Liver (tissue), 9 donors: ENCODE data around the gene TBRG4. TPM values are rescaled to one million over a fixed set of nuclear protein-coding genes. Genes with fewer than 3 reads are reported as not detected.

Experiments used
- DNase-seq: peaks from one replicate; pipeline ENCODE4 v3.0.0-alpha.2; 2017; ENCODE audit warnings: low spot score
- H3K27ac ChIP-seq, 2 donors: one replicate each; pipeline ENCODE4 v1.7.0; 2013; ENCODE audit warnings: inconsistent platforms in 2 of 2, low read length in 2 of 2, control low read depth in 1 of 2, low read depth in 1 of 2, mild to moderate bottlenecking in 1 of 2
- H3K27me3 ChIP-seq, 4 donors: one replicate each; pipeline versions ENCODE4 v1.6.1 to v1.7.0; 2013; ENCODE audit warnings: low read length in 3 of 4, inconsistent platforms in 1 of 4, mild to moderate bottlenecking in 1 of 4, moderate library complexity in 1 of 4; ENCODE audit not compliant: control insufficient read depth in 4 of 4, insufficient read depth in 4 of 4
- H3K36me3 ChIP-seq, 4 donors: one replicate each; pipeline versions ENCODE4 v1.6.1 to v1.7.0; 2013; ENCODE audit warnings: low read length in 3 of 4, mild to moderate bottlenecking in 3 of 4, low read depth in 1 of 4, moderate library complexity in 1 of 4; ENCODE audit not compliant: control insufficient read depth in 4 of 4, insufficient read depth in 3 of 4
- H3K4me1 ChIP-seq, 4 donors: one replicate each; pipeline versions ENCODE4 v1.6.1 to v1.7.0; 2013; ENCODE audit warnings: low read length in 3 of 4, mild to moderate bottlenecking in 3 of 4, moderate library complexity in 1 of 4; ENCODE audit not compliant: control insufficient read depth in 4 of 4, insufficient read depth in 4 of 4
- H3K4me3 ChIP-seq, 3 donors: one replicate each; pipeline versions ENCODE4 v1.6.1 to v1.7.0; 2013; ENCODE audit warnings: low read length in 3 of 3, control low read depth in 1 of 3, low read depth in 1 of 3, mild to moderate bottlenecking in 1 of 3
- H3K9ac ChIP-seq, 2 donors: one replicate each; pipeline ENCODE4 v1.7.0; 2013; ENCODE audit warnings: low read length in 2 of 2, mild to moderate bottlenecking in 2 of 2, moderate library complexity in 2 of 2, control low read depth in 1 of 2, low read depth in 1 of 2
- H3K9me3 ChIP-seq, 4 donors: one replicate each; pipeline versions ENCODE4 v1.6.1 to v1.7.0; 2013; ENCODE audit warnings: low read length in 3 of 4; ENCODE audit not compliant: control insufficient read depth in 4 of 4
- ATF3 ChIP-seq: IDR thresholded peaks from 2 replicates; pipeline ENCODE4 v1.6.1; 2016; ENCODE audit warnings: antibody characterized with exemption
- EGR1 ChIP-seq, 2 donors: IDR thresholded peaks; 2 replicates each; pipeline ENCODE4 v1.6.1; 2016 to 2018; ENCODE audit warnings: antibody characterized with exemption in 2 of 2, low read depth in 2 of 2
- FOXA1 ChIP-seq: IDR thresholded peaks from 2 replicates; pipeline ENCODE4 v1.6.1; 2016; ENCODE audit warnings: antibody characterized with exemption
- FOXA2 ChIP-seq: IDR thresholded peaks from 2 replicates; pipeline ENCODE4 v1.6.1; 2016; ENCODE audit warnings: antibody characterized with exemption
- GABPA ChIP-seq, 2 donors: IDR thresholded peaks in 1 of 2; conservative IDR thresholded peaks in 1 of 2; 2 replicates each; pipeline ENCODE4 v1.6.1; 2016; ENCODE audit warnings: antibody characterized with exemption in 2 of 2, mild to moderate bottlenecking in 1 of 2, moderate library complexity in 1 of 2
- HNF4A ChIP-seq, 2 donors: conservative IDR thresholded peaks; 2 replicates each; pipeline ENCODE4 v1.6.1; 2016; ENCODE audit warnings: antibody characterized with exemption in 2 of 2, mild to moderate bottlenecking in 2 of 2
- HNF4G ChIP-seq: IDR thresholded peaks from 2 replicates; pipeline ENCODE4 v1.6.1; 2016; ENCODE audit warnings: antibody characterized with exemption
- JUND ChIP-seq, 2 donors: IDR thresholded peaks; 2 replicates each; pipeline ENCODE4 v1.6.1; 2016; ENCODE audit warnings: antibody characterized with exemption in 2 of 2
- NR2F2 ChIP-seq: IDR thresholded peaks from 2 replicates; pipeline ENCODE4 v1.6.1; 2016; ENCODE audit warnings: antibody characterized with exemption
- RAD21 ChIP-seq, 2 donors: IDR thresholded peaks; 2 replicates each; pipeline ENCODE4 v1.6.1; 2016; ENCODE audit warnings: antibody characterized with exemption in 2 of 2, mild to moderate bottlenecking in 2 of 2
- REST ChIP-seq: IDR thresholded peaks from 2 replicates; pipeline ENCODE4 v1.6.1; 2016; ENCODE audit warnings: antibody characterized with exemption, mild to moderate bottlenecking
- RXRA ChIP-seq, 2 donors: IDR thresholded peaks; 2 replicates each; pipeline ENCODE4 v1.6.1; 2017 to 2018; ENCODE audit warnings: antibody characterized with exemption in 2 of 2, mild to moderate bottlenecking in 1 of 2
- TAF1 ChIP-seq: conservative IDR thresholded peaks from 2 replicates; pipeline ENCODE4 v1.6.1; 2016; ENCODE audit warnings: antibody characterized with exemption, mild to moderate bottlenecking
- YY1 ChIP-seq: IDR thresholded peaks from 2 replicates; pipeline ENCODE4 v1.6.1; 2016; ENCODE audit warnings: antibody characterized with exemption, mild to moderate bottlenecking
- WGBS: extraction: QIAGEN DNeasy Blood & Tissue Kit; methylation state at CpG from one replicate; pipeline ENCODE4 v1.1.7; 2013; 5-methylcytosine and 5-hydroxymethylcytosine counted together
- polyA plus RNA-seq, 2 donors: library from polyadenylated mRNA; stranded (reverse) in 1 of 2; unstranded in 1 of 2; fragments of 200-250 nt in 1 of 2; fragments of >200 nt in 1 of 2; fragmentation: Nextera tagmentation in 1 of 2; extraction: Ambion mirVana in 1 of 2; gene quantifications; one replicate each; pipeline versions ENCODE4 v1.2.1 to v1.2.3, GENCODE V29; 2013 to 2015
- total RNA-seq, 2 donors: library from RNA; depleted of rRNA; stranded (reverse); fragments of >200 nt; gene quantifications; one replicate each; pipeline ENCODE4 v1.2.3, GENCODE V29; 2014
- TF ChIP-seq, protein P1 (sequence below): IDR thresholded peaks from 2 replicates; pipeline ENCODE4 v1.6.1; 2016; ENCODE audit warnings: antibody characterized with exemption
- TF ChIP-seq, protein P2 (sequence below): IDR thresholded peaks from 2 replicates; pipeline ENCODE4 v1.6.1; 2016; ENCODE audit warnings: antibody characterized with exemption
- TF ChIP-seq, protein P3 (sequence below): fragments of 150-350 bp; IDR thresholded peaks from 2 replicates; pipeline ENCODE4 v1.5.1; 2017; ENCODE audit warnings: improper control_type of control experiment, low read depth, low read length; ENCODE audit not compliant: missing input control
- donor health status: healthy.
- donor health status: healthy.
- donor health status: healthy.
- donor health status: healthy.
- donor health status: healthy.

The TBRG4 gene
- total and polyA plus RNA-seq, 4 donors, result 30.3 to 47.6 (median 38.2) TPM

GRCh38 chr7:45108863-45109262 is 2.6 kb downstream of the TBRG4 start:
- no peaks in the 10 kb centered on the region for H3K27me3 ChIP-seq
- H3K9ac ChIP-seq, result no peak overlapping the region
- no peak for DNase-seq
- WGBS, result 85% methylated on average over 8 of the region's 8 CpGs
- TF ChIP-seq NR2F2 (no peak), HNF4G (no peak), EGR1 (IDR thresholded peaks at IDR 0.05; ENCODE audit: low read depth in 2 of 2) (no peak), FOXA1 (no peak), HNF4A (conservative IDR thresholded peaks at IDR 0.05) (no peak), TAF1 (no peak), ATF3 (no peak), GABPA (IDR thresholded peaks at IDR 0.05 in 1 of 2, conservative IDR thresholded peaks at IDR 0.05 in 1 of 2) (no peak), RAD21 (IDR thresholded peaks at IDR 0.05) (no peak), JUND (IDR thresholded peaks at IDR 0.05) (no peak), REST (no peak), FOXA2 (no peak)
- TF ChIP-seq, protein P1, sequence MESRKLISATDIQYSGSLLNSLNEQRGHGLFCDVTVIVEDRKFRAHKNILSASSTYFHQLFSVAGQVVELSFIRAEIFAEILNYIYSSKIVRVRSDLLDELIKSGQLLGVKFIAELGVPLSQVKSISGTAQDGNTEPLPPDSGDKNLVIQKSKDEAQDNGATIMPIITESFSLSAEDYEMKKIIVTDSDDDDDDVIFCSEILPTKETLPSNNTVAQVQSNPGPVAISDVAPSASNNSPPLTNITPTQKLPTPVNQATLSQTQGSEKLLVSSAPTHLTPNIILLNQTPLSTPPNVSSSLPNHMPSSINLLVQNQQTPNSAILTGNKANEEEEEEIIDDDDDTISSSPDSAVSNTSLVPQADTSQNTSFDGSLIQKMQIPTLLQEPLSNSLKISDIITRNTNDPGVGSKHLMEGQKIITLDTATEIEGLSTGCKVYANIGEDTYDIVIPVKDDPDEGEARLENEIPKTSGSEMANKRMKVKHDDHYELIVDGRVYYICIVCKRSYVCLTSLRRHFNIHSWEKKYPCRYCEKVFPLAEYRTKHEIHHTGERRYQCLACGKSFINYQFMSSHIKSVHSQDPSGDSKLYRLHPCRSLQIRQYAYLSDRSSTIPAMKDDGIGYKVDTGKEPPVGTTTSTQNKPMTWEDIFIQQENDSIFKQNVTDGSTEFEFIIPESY, result no peak
- TF ChIP-seq, protein P2, sequence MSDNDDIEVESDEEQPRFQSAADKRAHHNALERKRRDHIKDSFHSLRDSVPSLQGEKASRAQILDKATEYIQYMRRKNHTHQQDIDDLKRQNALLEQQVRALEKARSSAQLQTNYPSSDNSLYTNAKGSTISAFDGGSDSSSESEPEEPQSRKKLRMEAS, result no peak
- TF ChIP-seq, protein P3, sequence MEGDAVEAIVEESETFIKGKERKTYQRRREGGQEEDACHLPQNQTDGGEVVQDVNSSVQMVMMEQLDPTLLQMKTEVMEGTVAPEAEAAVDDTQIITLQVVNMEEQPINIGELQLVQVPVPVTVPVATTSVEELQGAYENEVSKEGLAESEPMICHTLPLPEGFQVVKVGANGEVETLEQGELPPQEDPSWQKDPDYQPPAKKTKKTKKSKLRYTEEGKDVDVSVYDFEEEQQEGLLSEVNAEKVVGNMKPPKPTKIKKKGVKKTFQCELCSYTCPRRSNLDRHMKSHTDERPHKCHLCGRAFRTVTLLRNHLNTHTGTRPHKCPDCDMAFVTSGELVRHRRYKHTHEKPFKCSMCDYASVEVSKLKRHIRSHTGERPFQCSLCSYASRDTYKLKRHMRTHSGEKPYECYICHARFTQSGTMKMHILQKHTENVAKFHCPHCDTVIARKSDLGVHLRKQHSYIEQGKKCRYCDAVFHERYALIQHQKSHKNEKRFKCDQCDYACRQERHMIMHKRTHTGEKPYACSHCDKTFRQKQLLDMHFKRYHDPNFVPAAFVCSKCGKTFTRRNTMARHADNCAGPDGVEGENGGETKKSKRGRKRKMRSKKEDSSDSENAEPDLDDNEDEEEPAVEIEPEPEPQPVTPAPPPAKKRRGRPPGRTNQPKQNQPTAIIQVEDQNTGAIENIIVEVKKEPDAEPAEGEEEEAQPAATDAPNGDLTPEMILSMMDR, result no peak
- peaks cover 15 to 49% (median 45%) of the 10 kb centered on the region in 4 donors for H3K36me3 ChIP-seq
- no peaks in the 10 kb centered on the region for H3K9me3 ChIP-seq
- no peak overlapping the region for H3K4me3 ChIP-seq
- H3K27ac ChIP-seq, result no peak overlapping the region
- peaks cover 0 to 21% (median 13%) of the 10 kb centered on the region in 4 donors for H3K4me1 ChIP-seq

- H3K4me3 ChIP-seq, result no peak overlapping the region
- 81% methylated on average over 3 of the region's 3 CpGs for WGBS
- DNase-seq, result no peak
- TF ChIP-seq HNF4A (conservative IDR thresholded peaks at IDR 0.05), result no peak
- TF ChIP-seq HNF4G, result no peak
- TF ChIP-seq EGR1 (IDR thresholded peaks at IDR 0.05; ENCODE audit: low read depth in 2 of 2), result no peak
- TF ChIP-seq RXRA (IDR thresholded peaks at IDR 0.05), result no peak
- TF ChIP-seq YY1, result no peak
- no peak for TF ChIP-seq NR2F2
- TF ChIP-seq, protein P1, result no peak
- no peak for TF ChIP-seq FOXA2
- TF ChIP-seq ATF3, result no peak
- TF ChIP-seq, protein P3, result no peak
- no peak for TF ChIP-seq TAF1
Measured at GRCh38 chr7:45107356-45107755, 4.1 kb downstream of the TBRG4 start.

More at GRCh38 chr7:45107356-45107755, 4.1 kb downstream of the TBRG4 start:
- H3K4me1 ChIP-seq, result peaks cover 0 to 21% (median 12%) of the 10 kb centered on the region in 4 donors
- peaks cover 25 to 64% (median 60%) of the 10 kb centered on the region in 4 donors for H3K36me3 ChIP-seq
- no peak overlapping the region for H3K27ac ChIP-seq
- no peaks in the 10 kb centered on the region for H3K9me3 ChIP-seq
- no peak overlapping the region for H3K9ac ChIP-seq
- no peaks in the 10 kb centered on the region for H3K27me3 ChIP-seq
